Ascending aorta (tissue), 2 donors: ENCODE data around the gene C8B. TPM values are rescaled to one million over a fixed set of nuclear protein-coding genes. Genes with fewer than 3 reads are reported as not detected.

Source experiments
- DNase-seq, 2 donors: peaks; one replicate each; pipeline ENCODE4 v3.0.0-alpha.2; 2019; ENCODE audit warnings: low spot score in 2 of 2
- H3K27ac ChIP-seq, 2 donors: fragments of 200-600 bp; sonication (generic); one replicate each; pipeline ENCODE4 v1.5.1; 2016 to 2017; ENCODE audit warnings: mild to moderate bottlenecking in 1 of 2
- H3K27me3 ChIP-seq: fragments of 200-600 bp; sonication (generic); one replicate; pipeline ENCODE4 v1.5.1; 2017
- H3K36me3 ChIP-seq, 2 donors: fragments of 200-600 bp; sonication (generic); one replicate each; pipeline ENCODE4 v1.5.1; 2016
- H3K4me1 ChIP-seq, 2 donors: fragments of 200-600 bp; sonication (generic); one replicate each; pipeline ENCODE4 v1.5.1; 2016 to 2017; ENCODE audit warnings: mild to moderate bottlenecking in 1 of 2
- H3K4me3 ChIP-seq, 2 donors: fragments of 200-600 bp; sonication (generic); one replicate each; pipeline ENCODE4 v1.5.1; 2016 to 2017; ENCODE audit warnings: mild to moderate bottlenecking in 1 of 2
- H3K9me3 ChIP-seq, 2 donors: fragments of 200-600 bp; sonication (generic); one replicate each; pipeline ENCODE4 v1.5.1; 2016
- intact Hi-C: fragments of 100-400 bp; cut with DNase I; formaldehyde crosslinking; loops from one replicate; pipeline ENCODE4 v1.15.1; 2023
- total RNA-seq: library from RNA; depleted of rRNA; stranded (reverse); fragments of >200 nt; gene quantifications from one replicate; pipeline ENCODE4 v1.1.0, GENCODE V29; 2016
- TF ChIP-seq, protein P1 (sequence below), 3 experiments: fragments of 200-600 bp in 2 of 3; fragments of 450-650 bp in 1 of 3; sonication (generic) in 2 of 3; IDR thresholded peaks; one replicate each; pipeline ENCODE4 v1.5.1; 2016 to 2019; ENCODE audit warnings: antibody characterized with exemption in 3 of 3, mild to moderate bottlenecking in 1 of 3, moderate library complexity in 1 of 3

C8B gene
- total RNA-seq, 1 donor from 2014 or later: 347 TPM

DNA sequence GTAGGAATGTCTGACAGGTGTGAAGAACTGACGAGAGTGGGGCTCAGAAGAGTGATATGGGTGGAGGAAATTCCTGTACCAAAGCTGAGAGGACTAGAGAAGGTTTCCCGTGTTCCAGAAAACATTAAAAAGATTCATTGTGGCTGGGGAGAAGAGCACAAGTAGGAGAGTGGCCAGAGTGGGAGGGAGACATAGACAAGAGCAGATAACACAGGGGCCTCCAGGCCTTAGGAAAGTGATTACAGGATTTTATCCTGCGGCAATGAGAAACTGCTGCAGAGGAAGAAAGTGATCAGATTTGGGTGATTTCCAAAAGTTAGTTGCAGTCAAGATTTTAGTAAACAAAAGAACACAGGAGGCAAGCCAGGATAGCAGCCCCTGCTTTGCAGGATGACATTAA is 7.9 kb downstream of the C8B start:
- H3K9me3 ChIP-seq: no peaks in the 10 kb centered on the region
- no peak overlapping the region for H3K4me3 ChIP-seq
- TF ChIP-seq, protein P1, sequence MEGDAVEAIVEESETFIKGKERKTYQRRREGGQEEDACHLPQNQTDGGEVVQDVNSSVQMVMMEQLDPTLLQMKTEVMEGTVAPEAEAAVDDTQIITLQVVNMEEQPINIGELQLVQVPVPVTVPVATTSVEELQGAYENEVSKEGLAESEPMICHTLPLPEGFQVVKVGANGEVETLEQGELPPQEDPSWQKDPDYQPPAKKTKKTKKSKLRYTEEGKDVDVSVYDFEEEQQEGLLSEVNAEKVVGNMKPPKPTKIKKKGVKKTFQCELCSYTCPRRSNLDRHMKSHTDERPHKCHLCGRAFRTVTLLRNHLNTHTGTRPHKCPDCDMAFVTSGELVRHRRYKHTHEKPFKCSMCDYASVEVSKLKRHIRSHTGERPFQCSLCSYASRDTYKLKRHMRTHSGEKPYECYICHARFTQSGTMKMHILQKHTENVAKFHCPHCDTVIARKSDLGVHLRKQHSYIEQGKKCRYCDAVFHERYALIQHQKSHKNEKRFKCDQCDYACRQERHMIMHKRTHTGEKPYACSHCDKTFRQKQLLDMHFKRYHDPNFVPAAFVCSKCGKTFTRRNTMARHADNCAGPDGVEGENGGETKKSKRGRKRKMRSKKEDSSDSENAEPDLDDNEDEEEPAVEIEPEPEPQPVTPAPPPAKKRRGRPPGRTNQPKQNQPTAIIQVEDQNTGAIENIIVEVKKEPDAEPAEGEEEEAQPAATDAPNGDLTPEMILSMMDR (IDR thresholded peaks at IDR 0.05): no peak
- no peaks in the 10 kb centered on the region for H3K27me3 ChIP-seq
- no peak overlapping the region for H3K27ac ChIP-seq
- no peak for DNase-seq
- H3K4me1 ChIP-seq: no peaks in the 10 kb centered on the region
- no peaks in the 10 kb centered on the region for H3K36me3 ChIP-seq
- intact Hi-C loops: no loop called here

DNA sequence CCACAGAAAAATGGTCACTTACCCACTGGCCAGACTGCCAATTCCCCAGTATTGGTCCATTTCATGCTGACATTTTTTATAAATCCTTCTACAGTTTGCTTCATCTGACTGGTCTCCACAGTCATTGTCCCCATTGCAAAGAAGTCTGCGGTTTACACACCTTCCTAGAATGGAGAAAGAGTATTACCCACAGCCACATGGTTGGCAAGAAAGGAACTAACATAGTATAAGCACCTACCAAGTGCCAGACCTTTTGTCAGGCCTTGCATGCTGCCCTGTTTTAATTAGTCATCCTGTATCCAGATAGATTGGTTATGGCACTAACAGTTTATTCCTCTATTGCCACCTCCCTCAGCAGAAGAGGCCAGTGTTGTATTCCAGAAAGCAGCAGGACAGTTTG is 11.2 kb downstream of the C8B start:
- Histone ChIP-seq H3K36me3 (no peaks in the 10 kb centered on the region), H3K9me3 (no peaks in the 10 kb centered on the region), H3K27ac (no peak overlapping the region), H3K27me3 (no peaks in the 10 kb centered on the region), H3K4me3 (no peak overlapping the region), H3K4me1 (no peaks in the 10 kb centered on the region)
- TF ChIP-seq, protein P1 (IDR thresholded peaks at IDR 0.05): no peak
- intact Hi-C loops: no loop called here
- no peak for DNase-seq

DNA sequence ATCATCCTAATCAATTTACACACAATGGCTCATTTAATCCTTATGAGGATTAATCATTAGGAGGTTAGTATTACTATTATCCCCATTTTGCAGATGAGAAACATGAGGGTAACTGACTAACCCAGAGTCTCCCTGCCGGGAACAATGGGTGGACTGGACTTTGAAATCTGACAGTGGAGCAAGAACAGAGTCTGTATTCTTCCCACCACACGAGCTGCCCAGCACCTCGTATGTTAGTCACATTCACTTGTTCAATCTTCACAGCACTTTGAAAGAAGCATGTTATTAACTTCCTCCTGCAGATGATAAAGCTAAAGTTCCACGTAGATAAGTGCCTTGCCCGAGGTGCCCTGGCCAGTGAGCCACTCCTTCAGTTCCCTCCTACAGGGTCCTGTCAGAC is 12.4 kb downstream of the C8B start:
- no peak for DNase-seq
- Histone ChIP-seq H3K36me3 (no peaks in the 10 kb centered on the region), H3K4me3 (no peak overlapping the region), H3K27ac (no peak overlapping the region), H3K9me3 (no peaks in the 10 kb centered on the region), H3K27me3 (no peaks in the 10 kb centered on the region), H3K4me1 (no peaks in the 10 kb centered on the region)
- intact Hi-C loops: no loop called here
- TF ChIP-seq, protein P1 (IDR thresholded peaks at IDR 0.05): no peak

DNA sequence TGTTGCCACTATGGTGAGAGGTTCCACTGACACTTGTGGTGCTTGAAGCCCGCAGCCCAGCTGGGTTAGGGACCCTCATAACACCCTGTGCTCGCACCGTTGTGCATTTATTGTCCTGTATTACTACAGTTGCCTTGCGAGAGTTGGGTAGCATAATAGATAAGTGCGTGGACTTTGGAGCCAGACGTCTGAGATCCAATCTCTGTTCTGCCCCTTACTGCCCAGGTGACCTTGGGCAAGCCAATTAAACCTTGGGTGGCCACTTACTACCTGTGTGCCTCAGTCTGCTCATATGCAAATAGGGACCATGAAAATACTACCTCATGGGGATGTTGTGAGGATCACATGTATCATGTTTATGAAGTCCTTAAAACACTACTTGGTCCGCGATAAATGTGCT is 13.3 kb downstream of the C8B start:
- Histone ChIP-seq H3K9me3 (no peaks in the 10 kb centered on the region), H3K27me3 (no peaks in the 10 kb centered on the region), H3K4me1 (no peaks in the 10 kb centered on the region), H3K27ac (no peak overlapping the region), H3K4me3 (no peak overlapping the region), H3K36me3 (no peaks in the 10 kb centered on the region)
- intact Hi-C loops: no loop called here
- TF ChIP-seq, protein P1 (IDR thresholded peaks at IDR 0.05): no peak
- no peak for DNase-seq

DNA sequence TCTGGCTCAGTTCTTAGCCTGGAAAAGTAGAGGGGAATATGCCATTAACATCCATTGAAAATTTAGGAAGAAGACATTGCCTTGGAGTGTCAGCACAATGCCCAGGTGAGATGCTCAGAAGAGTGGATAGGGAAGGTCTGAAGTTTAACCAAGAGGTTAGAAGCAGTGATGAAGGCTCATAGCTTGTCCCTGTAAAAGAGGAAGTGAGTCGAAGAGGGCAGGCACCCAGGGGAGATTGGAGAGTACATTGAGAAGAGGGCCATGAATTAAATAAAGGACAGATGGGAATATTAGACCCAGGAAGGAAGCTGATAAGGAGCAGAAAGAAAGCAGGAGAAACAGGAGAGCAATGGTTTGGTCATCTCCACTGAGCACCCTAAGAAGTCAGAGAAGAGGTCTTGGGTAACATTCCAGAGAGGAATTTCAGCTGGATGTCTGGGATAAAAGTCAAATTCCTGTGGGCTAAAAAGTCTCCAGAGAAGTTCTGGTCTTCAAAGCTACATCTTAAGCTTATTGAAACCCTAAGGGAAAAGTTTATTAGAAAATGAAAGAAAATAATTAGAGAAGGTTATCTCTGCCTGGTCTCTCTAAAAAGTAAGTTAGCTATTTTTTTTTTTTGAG is 17.3 kb downstream of the C8B start:
- no peaks in the 10 kb centered on the region for H3K4me1 ChIP-seq
- DNase-seq: no peak
- H3K36me3 ChIP-seq: no peaks in the 10 kb centered on the region
- TF ChIP-seq, protein P1 (IDR thresholded peaks at IDR 0.05): no peak
- no peak overlapping the region for H3K27ac ChIP-seq
- no peaks in the 10 kb centered on the region for H3K27me3 ChIP-seq
- intact Hi-C loops: no loop called here
- H3K4me3 ChIP-seq: no peak overlapping the region
- no peaks in the 10 kb centered on the region for H3K9me3 ChIP-seq

DNA sequence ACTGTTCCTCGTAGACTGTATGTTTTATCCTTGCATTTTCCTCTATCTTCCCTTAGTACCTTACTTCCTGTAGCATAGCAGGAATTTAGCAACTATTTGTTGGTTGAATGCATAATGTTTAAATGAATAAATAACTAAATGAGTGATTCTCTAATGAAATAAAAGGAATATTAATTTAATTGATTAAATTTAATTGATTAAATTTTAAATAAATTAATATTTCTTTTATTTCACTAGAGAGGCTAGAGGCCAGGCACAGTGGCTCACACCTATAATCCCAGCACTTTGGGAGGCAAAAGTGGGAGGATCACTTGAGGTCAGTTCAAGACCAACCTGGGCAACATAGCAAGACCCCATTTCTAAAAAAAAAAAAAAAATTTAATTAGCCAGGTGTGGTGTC is 25.8 kb downstream of the C8B start:
- Histone ChIP-seq H3K4me3 (no peak overlapping the region), H3K4me1 (no peaks in the 10 kb centered on the region), H3K27me3 (no peaks in the 10 kb centered on the region), H3K27ac (no peak overlapping the region), H3K36me3 (no peaks in the 10 kb centered on the region), H3K9me3 (no peaks in the 10 kb centered on the region)
- no peak for DNase-seq
- TF ChIP-seq, protein P1 (IDR thresholded peaks at IDR 0.05): no peak
- intact Hi-C loops: no loop called here
